RWPE2 (cell line): ENCODE data around the gene QRICH1.
A peak's percentile ranks its signal among the peaks of the same experiment; 100 is the strongest.

Experiments used
- ATAC-seq: fragments of 200-7000 bp; cut with Tn5 transposase; 3 replicates; pipeline ENCODE4 v1.9.1; 2021; ENCODE audit warnings: low read depth
- DNase-seq: peaks from one replicate; pipeline ENCODE4 v3.0.0-alpha.2; 2020; ENCODE audit warnings: low spot score
- H3K27ac ChIP-seq: fragments of 450-650 bp; 2 replicates; pipeline ENCODE4 v1.5.1; 2017; ENCODE audit warnings: mild to moderate bottlenecking; ENCODE audit not compliant: poor library complexity, severe bottlenecking
- H3K27me3 ChIP-seq: fragments of 250-450 bp; sonication (Bioruptor Pico); 2 replicates; pipeline ENCODE4 v1.5.1; 2021; ENCODE audit warnings: mild to moderate bottlenecking, moderate library complexity; ENCODE audit not compliant: insufficient read depth, poor library complexity, severe bottlenecking
- H3K36me3 ChIP-seq: fragments of 250-450 bp; sonication (Bioruptor Pico); 2 replicates; pipeline ENCODE4 v1.5.1; 2020; ENCODE audit warnings: low read depth, mild to moderate bottlenecking, moderate library complexity
- H3K4me1 ChIP-seq: fragments of 250-450 bp; sonication (Bioruptor Pico); 2 replicates; pipeline ENCODE4 v1.5.1; 2021; ENCODE audit warnings: mild to moderate bottlenecking, moderate library complexity; ENCODE audit not compliant: insufficient read depth, poor library complexity, severe bottlenecking
- H3K4me3 ChIP-seq: fragments of 250-450 bp; sonication (Bioruptor Pico); 2 replicates; pipeline ENCODE4 v1.5.1; 2021; ENCODE audit warnings: mild to moderate bottlenecking, moderate library complexity; ENCODE audit not compliant: severe bottlenecking
- H3K9me3 ChIP-seq: fragments of 250-450 bp; sonication (Bioruptor Pico); 2 replicates; pipeline ENCODE4 v1.5.1; 2021; ENCODE audit warnings: mild to moderate bottlenecking, moderate library complexity; ENCODE audit not compliant: severe bottlenecking
- TF ChIP-seq, protein P1 (sequence below): fragments of 450-650 bp; IDR thresholded peaks from one replicate; pipeline ENCODE4 v1.5.1; 2017; ENCODE audit warnings: mild to moderate bottlenecking, moderate library complexity; ENCODE audit not compliant: poor library complexity, severe bottlenecking

Gene QRICH1

GRCh38 chr3:49119439-49119838, 25.6 kb upstream of the QRICH1 start:
- peaks cover 49% of the 10 kb centered on the region for H3K36me3 ChIP-seq
- no peaks in the 10 kb centered on the region for H3K27me3 ChIP-seq
- no peak for DNase-seq
- TF ChIP-seq, protein P1, sequence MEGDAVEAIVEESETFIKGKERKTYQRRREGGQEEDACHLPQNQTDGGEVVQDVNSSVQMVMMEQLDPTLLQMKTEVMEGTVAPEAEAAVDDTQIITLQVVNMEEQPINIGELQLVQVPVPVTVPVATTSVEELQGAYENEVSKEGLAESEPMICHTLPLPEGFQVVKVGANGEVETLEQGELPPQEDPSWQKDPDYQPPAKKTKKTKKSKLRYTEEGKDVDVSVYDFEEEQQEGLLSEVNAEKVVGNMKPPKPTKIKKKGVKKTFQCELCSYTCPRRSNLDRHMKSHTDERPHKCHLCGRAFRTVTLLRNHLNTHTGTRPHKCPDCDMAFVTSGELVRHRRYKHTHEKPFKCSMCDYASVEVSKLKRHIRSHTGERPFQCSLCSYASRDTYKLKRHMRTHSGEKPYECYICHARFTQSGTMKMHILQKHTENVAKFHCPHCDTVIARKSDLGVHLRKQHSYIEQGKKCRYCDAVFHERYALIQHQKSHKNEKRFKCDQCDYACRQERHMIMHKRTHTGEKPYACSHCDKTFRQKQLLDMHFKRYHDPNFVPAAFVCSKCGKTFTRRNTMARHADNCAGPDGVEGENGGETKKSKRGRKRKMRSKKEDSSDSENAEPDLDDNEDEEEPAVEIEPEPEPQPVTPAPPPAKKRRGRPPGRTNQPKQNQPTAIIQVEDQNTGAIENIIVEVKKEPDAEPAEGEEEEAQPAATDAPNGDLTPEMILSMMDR: no peak
- peak overlapping the region; percentile 78 for H3K4me3 ChIP-seq
- ATAC-seq: no peak
- peaks cover 8% of the 10 kb centered on the region for H3K4me1 ChIP-seq
- no peaks in the 10 kb centered on the region for H3K9me3 ChIP-seq
- H3K27ac ChIP-seq: peak overlapping the region; percentile 62

DNA sequence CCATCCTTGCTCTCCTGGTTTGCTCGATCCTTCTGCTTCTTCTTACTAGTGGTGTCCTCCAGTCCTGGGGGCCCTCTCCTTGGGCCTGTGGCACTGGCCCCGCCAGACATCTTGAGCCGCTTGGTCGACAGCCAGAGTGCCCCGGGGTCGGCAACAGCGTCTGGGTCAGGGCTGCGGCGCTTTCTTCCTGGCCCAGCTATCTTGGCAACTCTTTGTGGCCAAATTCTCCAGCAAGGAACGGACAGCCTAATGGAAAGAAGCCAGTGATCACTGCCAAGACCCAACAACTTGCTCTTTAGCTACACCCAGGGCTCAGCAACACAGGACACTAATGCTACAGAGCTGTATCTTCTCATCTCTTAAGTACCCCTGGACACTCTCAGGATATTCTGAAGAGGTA, 25.2 kb upstream of the QRICH1 start:
- no peaks in the 10 kb centered on the region for H3K9me3 ChIP-seq
- no peak overlapping the region for H3K4me3 ChIP-seq
- peaks cover 8% of the 10 kb centered on the region for H3K4me1 ChIP-seq
- ATAC-seq (no peak), DNase-seq (no peak)
- TF ChIP-seq, protein P1: no peak
- peaks cover 53% of the 10 kb centered on the region for H3K36me3 ChIP-seq
- H3K27ac ChIP-seq: no peak overlapping the region
- H3K27me3 ChIP-seq: no peaks in the 10 kb centered on the region

- Histone ChIP-seq H3K27ac (no peak overlapping the region), H3K27me3 (no peaks in the 10 kb centered on the region), H3K4me1 (no peaks in the 10 kb centered on the region), H3K36me3 (peaks cover 89% of the 10 kb centered on the region), H3K9me3 (no peaks in the 10 kb centered on the region), H3K4me3 (no peak overlapping the region)
- DNase-seq: peak; percentile 49
- ATAC-seq: no peak
- TF ChIP-seq, protein P1: no peak
Observed at GRCh38 chr3:49112262-49112661, 18.4 kb upstream of the QRICH1 start.

DNA sequence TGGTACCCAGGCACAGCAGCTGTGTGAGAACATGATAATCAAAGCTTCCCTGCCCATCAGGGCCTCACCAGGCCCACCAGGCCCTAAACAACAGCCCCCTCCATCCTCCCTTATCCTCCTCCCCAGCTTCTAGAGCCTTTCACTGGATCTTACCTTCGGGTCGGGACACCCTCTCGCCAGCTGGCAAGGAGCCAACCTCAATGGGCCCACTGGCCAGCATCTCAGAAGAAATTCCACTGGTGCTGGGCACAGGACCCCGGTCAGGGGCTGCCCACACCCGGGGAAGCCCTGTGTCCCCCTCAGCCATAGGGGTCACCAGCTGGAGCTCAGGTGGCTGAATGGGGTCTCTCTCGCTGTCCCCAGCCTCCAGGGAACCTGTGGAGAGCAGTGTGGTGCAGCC, 17.5 kb upstream of the QRICH1 start:
- Histone ChIP-seq H3K9me3 (no peaks in the 10 kb centered on the region), H3K4me3 (no peak overlapping the region), H3K27ac (no peak overlapping the region), H3K36me3 (peaks cover 79% of the 10 kb centered on the region), H3K4me1 (no peaks in the 10 kb centered on the region), H3K27me3 (no peaks in the 10 kb centered on the region)
- DNase-seq: peak; percentile 51
- no peak for ATAC-seq
- TF ChIP-seq, protein P1: no peak

DNA sequence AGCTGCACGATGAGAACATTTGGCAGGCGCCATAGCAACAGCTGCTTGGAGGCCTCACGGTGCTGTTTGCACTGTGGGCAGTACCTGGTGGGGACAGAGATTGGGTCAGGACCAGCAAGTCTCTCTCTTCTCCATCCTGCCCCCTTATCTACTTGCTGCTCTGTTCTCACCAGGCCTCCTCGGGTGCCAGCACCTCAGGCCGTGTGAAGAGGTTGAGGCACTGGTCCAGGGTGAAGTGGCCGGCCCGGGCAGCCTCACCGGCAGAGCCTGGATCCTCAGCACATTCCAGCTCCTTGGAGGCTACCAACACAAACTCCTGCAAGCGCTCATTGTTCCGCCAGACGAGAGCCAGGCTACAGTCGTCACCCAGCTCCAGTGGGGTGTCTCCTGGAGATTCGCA, 16.9 kb upstream of the QRICH1 start:
- H3K4me3 ChIP-seq: no peak overlapping the region
- no peaks in the 10 kb centered on the region for H3K9me3 ChIP-seq
- TF ChIP-seq, protein P1: no peak
- H3K4me1 ChIP-seq: no peaks in the 10 kb centered on the region
- peaks cover 74% of the 10 kb centered on the region for H3K36me3 ChIP-seq
- no peak overlapping the region for H3K27ac ChIP-seq
- ATAC-seq: no peak
- no peaks in the 10 kb centered on the region for H3K27me3 ChIP-seq
- peak; percentile 38 for DNase-seq
